SK-N-MC (cell line): ENCODE results near the gene CDY2A.
"Not testable (repeated sequence)": the region's sequence is repeated elsewhere in the genome, so short reads cannot be mapped to it uniquely, and the experiment has no call there.

Experiments
- EZH2 ChIP-seq: fragments of 200-600 bp; sonication (generic); IDR thresholded peaks from one replicate; pipeline ENCODE4 v1.6.1; 2017; ENCODE audit warnings: antibody characterized with exemption
- POLR2AphosphoS5 ChIP-seq: IDR thresholded peaks from 2 replicates; pipeline ENCODE4 v1.6.1; 2012; ENCODE audit warnings: mild to moderate bottlenecking, low read depth, low read length, borderline replicate concordance

- TF ChIP-seq EZH2, POLR2AphosphoS5: not testable (repeated sequence)
Observed at GRCh38 chrY:18028845-18029244, 3.3 kb downstream of the CDY2A start.
